GM20000 (cell line): ENCODE data around the gene XPO5.

Experiments
- DNase-seq: peaks from one replicate; pipeline ENCODE4 v3.0.0; 2012; ENCODE audit warnings: low spot score
- TF ChIP-seq, protein P1 (sequence below): IDR thresholded peaks from 2 replicates; pipeline ENCODE4 v1.5.1; 2012; ENCODE audit warnings: mild to moderate bottlenecking, control low read depth; ENCODE audit errors: extremely low read depth, missing control alignments

Gene XPO5

DNA sequence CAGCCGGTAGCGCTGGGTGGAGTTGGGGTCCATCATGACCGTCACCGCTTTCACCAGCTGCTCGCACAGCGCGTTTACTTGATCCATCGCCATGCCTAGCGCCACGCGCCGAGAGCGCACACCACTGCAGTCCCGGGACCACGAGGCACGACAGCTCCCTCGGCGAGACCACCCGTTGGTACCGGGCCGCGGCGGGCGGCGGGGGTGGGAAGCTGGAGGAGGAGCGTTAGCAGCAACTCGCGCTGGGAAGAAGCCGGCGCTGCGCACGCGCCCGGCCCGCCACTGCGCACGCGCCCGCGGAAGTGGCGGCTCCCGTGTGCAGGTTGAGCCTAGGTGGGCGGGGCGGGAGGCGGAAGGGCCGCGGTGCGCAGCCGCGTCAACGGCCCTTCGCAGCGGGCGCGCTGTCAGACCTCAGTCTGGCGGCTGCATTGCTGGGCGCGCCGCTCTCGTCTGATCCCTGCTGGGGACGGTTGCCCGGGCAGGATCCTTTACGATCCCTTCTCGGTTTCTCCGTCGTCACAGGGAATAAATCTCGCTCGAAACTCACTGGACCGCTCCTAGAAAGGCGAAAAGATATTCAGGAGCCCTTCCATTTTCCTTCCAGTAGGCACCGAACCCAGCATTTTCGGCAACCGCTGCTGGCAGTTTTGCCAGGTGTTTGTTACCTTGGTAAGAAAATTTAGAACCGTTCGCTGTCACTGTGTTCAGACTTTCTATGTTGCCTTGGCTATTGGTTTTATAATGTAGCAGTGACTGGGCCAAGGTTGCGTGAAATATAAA lies at the start of gene XPO5, which contains the start of gene POLH:
XPO5 (minus strand) TSS at position 267 of the 780 bp plus-strand sequence; CDS start at position 93, 174 bp downstream.
POLH (plus strand) TSS at position 414 of the 780 bp plus-strand sequence. CDS start 6,135 bp downstream, outside the sequence.
- TF ChIP-seq, protein P1, sequence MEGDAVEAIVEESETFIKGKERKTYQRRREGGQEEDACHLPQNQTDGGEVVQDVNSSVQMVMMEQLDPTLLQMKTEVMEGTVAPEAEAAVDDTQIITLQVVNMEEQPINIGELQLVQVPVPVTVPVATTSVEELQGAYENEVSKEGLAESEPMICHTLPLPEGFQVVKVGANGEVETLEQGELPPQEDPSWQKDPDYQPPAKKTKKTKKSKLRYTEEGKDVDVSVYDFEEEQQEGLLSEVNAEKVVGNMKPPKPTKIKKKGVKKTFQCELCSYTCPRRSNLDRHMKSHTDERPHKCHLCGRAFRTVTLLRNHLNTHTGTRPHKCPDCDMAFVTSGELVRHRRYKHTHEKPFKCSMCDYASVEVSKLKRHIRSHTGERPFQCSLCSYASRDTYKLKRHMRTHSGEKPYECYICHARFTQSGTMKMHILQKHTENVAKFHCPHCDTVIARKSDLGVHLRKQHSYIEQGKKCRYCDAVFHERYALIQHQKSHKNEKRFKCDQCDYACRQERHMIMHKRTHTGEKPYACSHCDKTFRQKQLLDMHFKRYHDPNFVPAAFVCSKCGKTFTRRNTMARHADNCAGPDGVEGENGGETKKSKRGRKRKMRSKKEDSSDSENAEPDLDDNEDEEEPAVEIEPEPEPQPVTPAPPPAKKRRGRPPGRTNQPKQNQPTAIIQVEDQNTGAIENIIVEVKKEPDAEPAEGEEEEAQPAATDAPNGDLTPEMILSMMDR: no peak
- peak; percentile 98 for DNase-seq

DNA sequence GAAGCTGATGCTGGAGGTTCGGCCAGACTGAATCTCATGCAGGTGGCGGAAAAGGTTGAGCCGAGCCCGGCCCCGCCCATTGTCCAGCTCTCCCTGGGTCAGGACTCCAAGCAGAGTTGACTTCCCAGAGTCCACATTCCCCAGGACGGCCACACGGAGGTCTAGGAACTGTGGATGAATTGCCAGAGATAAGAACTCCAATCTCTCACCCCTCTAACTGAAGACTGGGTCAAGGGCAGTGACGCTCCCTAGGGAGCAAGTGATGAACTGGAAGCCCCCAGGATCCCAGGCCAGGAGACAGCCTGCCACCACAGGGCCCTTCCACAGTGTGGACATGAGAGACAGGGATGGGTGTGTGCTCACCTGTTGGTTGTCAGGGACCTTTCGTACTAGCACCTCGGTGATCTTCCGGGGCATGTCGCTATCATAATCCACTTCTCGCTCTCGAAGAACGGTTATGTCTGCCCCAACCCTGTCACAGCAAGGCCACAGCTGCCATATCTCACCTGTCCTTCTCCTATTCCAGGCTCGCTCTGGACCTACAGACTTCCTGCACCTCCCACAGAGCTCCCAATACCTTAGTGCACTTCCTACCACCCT lies 49.7 kb upstream of the XPO5 start:
- no peak for DNase-seq
- TF ChIP-seq, protein P1: no peak

DNA sequence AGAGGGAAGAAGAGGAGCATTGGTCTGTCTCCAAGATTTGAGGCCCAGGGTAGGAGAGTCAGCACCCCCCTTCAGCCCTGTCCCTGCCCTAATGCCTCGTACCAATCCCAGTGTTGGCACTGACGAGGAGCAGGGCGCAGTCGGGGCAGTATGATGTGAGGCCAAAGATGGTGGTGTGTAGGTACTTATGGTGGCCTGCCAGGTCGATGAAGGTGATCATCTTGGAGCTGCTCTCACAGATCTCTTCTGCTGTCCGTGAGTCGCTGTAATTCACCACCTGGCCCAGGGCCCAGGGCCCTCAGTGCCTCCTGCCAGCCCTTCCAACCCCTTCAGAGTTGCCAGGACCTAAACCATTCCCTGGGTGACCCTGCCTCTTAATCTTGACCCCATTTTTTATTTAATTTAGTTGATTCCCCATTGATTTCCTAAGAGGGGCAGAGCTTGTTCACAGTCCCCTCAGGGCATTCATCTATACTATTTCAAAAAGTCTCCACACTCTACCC lies 49.0 kb upstream of the XPO5 start:
- TF ChIP-seq, protein P1: no peak
- DNase-seq: no peak

DNA sequence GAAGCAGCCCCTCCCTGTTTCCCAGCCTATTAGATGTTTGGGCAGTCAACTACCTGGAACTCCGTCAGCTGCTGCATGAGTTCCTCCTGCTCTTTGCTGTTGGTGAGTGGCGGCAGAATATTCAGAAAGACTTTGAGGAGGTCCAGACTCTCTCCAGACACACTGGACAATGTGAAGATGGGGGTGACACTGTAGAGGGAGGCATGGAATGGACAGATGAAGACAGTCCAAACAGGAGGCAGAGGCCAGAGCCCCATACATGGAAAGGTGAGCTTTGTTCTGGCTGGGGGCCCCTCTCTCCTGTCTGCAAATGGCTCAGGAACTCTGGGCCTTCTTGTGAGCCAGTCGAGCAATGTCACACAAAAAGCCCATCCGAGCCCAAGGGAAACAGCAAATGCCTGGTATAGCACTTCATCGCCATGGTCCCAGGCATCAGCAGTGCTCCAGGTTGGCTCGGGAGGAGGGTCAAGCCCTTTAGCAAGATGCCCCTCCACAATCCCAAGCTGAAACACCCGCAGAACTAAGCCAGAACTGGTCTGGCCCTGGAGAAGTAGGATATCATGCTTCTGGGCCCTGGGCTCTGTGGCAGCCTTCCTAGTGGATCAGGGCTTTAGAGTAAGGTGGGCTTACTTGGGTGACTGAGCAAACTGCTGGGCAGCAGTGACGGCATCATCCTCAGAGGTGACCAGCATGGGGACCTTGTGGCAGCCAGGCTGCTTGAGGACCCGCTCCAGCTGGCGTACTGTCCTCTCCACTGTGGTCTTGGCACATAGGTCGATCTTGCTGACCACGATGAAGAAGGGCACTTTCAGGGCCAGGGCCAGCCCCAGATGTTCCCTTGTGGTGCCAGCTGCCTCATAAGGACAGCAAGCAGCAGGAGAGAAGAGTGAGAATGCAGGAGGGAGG lies 48.3 kb upstream of the XPO5 start:
- DNase-seq: no peak
- TF ChIP-seq, protein P1: no peak

DNA sequence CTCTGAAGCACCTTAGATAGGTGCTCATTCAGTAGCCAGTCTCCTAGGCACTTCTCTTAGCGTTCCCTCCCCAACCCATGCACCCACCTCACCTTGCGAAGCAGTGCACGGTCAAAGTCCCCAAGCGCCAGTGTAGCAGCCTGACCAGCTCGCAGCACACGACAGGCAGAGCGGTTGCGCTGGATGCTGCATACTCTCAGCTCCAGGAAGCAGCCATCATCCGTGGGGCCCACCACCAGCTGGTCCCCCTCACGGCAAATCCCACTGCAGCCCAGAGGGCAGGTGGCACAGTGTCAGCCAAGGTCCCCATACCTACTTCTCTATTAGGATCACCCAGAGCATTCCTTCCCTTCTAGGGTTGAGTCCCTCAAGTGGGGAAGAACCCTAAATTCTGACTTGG lies 46.7 kb upstream of the XPO5 start:
- no peak for DNase-seq

DNA sequence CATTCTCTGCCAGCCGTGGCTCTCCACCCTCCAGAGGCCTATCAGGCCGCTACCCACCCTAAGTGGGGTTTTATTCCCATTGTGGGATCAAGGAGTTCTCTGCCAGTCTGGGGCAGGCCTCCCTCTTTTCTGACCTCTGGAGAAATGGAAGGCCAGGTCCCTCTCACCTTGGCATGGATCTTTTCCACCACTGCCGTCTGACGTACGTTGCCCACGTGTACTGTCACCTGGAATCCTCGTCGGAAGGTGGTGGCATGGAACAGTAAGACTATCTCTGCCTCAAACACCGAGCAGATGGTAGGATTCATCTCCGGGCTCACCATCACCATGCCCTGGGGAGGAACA lies 46.0 kb upstream of the XPO5 start:
- TF ChIP-seq, protein P1: no peak
- no peak for DNase-seq

More for the DNA sequence above, 46.7 kb upstream of the XPO5 start:
- TF ChIP-seq, protein P1: no peak
